ENCODE results near the gene ADORA2B.
"Not testable (repeated sequence)": the region's sequence is repeated elsewhere in the genome, so short reads cannot be mapped to it uniquely, and the experiment has no call there.

ADORA2B gene

GRCh38 chr17:15921640-15922039 is 23.3 kb upstream of the ADORA2B start:
- no peak for DNase-seq (ENCODE audit: low read depth in 2 of 2)

GRCh38 chr17:15922586-15922985 is 22.3 kb upstream of the ADORA2B start:
- DNase-seq (ENCODE audit: low read depth in 2 of 2) = no peak

GRCh38 chr17:15926039-15926740 is 18.7 kb upstream of the ADORA2B start:
- no peak for DNase-seq (ENCODE audit: low read depth in 2 of 2)

- no peak for DNase-seq (ENCODE audit: low read depth in 2 of 2)
Measured at GRCh38 chr17:15928286-15928785, 16.6 kb upstream of the ADORA2B start.

- no peak for DNase-seq (ENCODE audit: low read depth in 2 of 2)
Measured at GRCh38 chr17:15929941-15930340, 15.0 kb upstream of the ADORA2B start.

- no peak for DNase-seq (ENCODE audit: low read depth in 2 of 2)
Measured at GRCh38 chr17:15930426-15930825, 14.5 kb upstream of the ADORA2B start.

GRCh38 chr17:15931394-15931793 is 13.5 kb upstream of the ADORA2B start:
- DNase-seq (ENCODE audit: low read depth in 2 of 2) = no peak

GRCh38 chr17:15934866-15935265 is 10.1 kb upstream of the ADORA2B start:
- DNase-seq (ENCODE audit: low read depth in 2 of 2) = no peak

- no peak for DNase-seq (ENCODE audit: low read depth in 2 of 2)
Measured at GRCh38 chr17:15935891-15936290, 9.0 kb upstream of the ADORA2B start.

- not testable (repeated sequence) for DNase-seq (ENCODE audit: low read depth in 2 of 2)
Measured at GRCh38 chr17:15936481-15936880, 8.4 kb upstream of the ADORA2B start.

- DNase-seq (ENCODE audit: low read depth in 2 of 2) = no peak
Measured at GRCh38 chr17:15941781-15942180, 3.1 kb upstream of the ADORA2B start.

- no peak for DNase-seq (ENCODE audit: low read depth in 2 of 2)
Measured at GRCh38 chr17:15942207-15942833, 2.6 kb upstream of the ADORA2B start.

- no peak for DNase-seq (ENCODE audit: low read depth in 2 of 2)
Measured at GRCh38 chr17:15943971-15944758, 765 bp upstream of the ADORA2B start.

GRCh38 chr17:15945527-15946191 is 729 bp downstream of the ADORA2B start:
- peak in 1 of 2 donors; percentile 13 for DNase-seq (ENCODE audit: low read depth in 2 of 2)

GRCh38 chr17:15946611-15947120 is 1.7 kb downstream of the ADORA2B start:
- DNase-seq (ENCODE audit: low read depth in 2 of 2) = no peak

- no peak for DNase-seq (ENCODE audit: low read depth in 2 of 2)
Measured at GRCh38 chr17:15947271-15947670, 2.3 kb downstream of the ADORA2B start.

- DNase-seq (ENCODE audit: low read depth in 2 of 2) = no peak
Measured at GRCh38 chr17:15947976-15948752, 3.2 kb downstream of the ADORA2B start.

GRCh38 chr17:15951368-15952047 is 6.6 kb downstream of the ADORA2B start:
- no peak for DNase-seq (ENCODE audit: low read depth in 2 of 2)

- DNase-seq (ENCODE audit: low read depth in 2 of 2) = no peak
Measured at GRCh38 chr17:15952048-15952532, 7.2 kb downstream of the ADORA2B start.
